Measurements from ENCODE around the gene XAGE5.
"Not testable (repeated sequence)": the region's sequence is repeated elsewhere in the genome, so short reads cannot be mapped to it uniquely, and the experiment has no call there.

Gene XAGE5, protein sequence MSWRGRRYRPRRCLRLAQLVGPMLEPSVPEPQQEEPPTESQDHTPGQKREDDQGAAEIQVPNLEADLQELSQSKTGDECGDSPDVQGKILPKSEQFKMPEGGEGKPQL

DNA sequence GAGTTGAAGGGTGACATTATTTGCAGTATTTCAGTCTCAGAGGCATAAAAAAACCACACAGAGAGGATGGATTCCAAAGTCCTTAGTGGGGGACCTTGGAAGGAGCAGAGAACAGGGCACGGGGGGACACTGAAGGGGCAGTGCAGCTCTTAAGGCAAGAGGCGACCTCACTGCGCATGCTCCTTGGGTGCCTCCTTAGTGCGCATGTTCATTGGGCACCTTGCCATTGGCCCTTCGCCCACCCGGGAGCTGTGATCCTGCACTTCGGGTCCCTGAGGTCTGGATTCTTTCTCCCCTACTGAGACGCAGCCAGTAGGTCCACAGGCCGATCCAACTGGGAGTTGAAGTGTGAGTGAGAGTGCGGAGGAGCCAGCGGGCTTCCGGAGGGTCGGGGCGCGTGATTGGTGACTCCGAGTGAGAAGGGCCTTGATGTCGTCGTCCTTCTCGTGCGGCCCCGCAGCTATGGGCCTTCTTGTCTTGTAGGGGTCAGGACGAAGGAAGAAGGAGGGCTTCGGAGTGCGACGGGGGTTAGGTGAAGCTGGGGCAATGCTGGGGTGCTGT lies at the start of gene XAGE5:
Gene XAGE5 (plus strand): TSS at position 223 of the 561 bp plus-strand sequence. CDS start 1,280 bp downstream, outside the sequence.
- no peak for DNase-seq

DNA sequence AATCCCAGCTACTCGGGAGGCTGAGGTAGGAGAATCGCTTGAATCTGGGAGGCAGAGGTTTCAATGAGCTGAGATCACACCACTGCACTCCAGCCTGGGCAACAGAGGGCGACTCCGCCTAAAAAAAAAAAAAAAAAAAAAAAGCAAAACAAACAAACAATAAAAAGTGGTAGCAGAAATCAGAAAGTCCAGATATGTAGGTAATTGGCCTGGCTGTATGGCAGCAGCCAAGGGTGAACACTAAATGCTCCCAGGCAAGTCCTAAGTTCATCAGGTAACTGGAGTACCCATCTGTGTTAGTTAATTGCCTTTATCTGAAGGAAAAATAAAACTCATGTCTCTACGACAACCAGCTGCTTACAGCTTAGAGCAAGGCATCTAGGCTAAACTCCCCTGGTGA lies 45.1 kb upstream of the XAGE5 start:
- DNase-seq: not testable (repeated sequence)

DNA sequence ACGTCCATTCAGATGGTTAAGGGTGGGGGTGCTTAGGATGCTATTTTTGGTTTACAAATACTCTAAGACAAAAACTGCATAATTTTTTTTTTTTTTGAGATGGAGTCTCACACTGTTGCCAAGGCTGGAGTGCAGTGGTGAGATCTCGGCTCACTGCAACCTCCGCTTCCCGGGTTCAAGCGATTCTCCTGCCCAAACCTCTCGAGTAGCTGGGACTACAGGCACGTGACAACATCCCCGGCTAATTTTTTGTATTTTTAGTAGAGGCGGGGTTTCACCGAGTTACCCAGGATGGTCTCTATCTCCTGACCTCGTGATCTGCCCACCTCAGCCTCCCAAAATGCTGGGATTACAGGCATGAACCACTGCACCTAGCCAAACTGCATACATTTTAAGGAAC lies 37.6 kb upstream of the XAGE5 start:
- not testable (repeated sequence) for DNase-seq

DNA sequence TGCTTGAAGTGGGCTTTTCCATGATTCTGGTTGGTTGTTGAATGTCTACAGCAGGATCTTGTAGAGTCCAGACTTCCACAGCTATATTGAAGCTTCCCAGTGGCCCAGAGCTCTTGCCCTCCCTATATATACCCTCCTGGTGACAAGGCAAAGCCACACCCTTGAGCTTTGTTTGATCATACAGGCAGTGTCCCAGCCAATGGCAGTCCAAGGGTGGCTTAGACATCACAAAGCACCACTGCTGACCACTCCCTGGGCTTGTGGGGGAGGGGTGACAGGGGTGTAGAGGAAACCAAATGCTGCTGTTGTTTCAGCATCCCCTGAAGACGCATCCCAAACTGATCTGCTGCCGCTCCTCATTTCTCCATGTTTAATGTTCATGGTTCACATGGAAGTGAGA lies 13.8 kb upstream of the XAGE5 start, which contains the start of gene SPANXN5:
Gene SPANXN5 (minus strand): TSS at position 101 of the 400 bp plus-strand sequence. CDS start 79 bp downstream, at position 22.
- DNase-seq: not testable (repeated sequence)

DNA sequence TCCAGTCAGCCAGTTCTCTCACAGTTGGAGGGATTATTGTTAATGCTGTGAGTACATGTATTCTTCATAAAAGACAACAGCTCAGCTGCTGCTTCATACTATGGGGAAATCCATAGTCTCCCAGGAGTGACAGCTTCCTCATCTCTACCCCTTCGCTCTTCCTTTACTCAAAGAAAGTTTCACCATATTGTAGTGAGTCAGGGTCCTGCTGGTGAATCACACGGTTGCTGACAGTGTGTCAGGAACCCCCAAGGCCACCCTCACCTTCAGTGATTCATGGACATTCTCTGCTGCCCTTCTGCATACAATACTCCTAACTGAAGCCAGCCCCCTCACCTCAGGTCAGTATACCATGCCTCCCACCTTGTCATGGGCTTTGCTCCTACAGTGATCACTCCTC lies 6.2 kb upstream of the XAGE5 start:
- DNase-seq: peak; percentile 50

DNA sequence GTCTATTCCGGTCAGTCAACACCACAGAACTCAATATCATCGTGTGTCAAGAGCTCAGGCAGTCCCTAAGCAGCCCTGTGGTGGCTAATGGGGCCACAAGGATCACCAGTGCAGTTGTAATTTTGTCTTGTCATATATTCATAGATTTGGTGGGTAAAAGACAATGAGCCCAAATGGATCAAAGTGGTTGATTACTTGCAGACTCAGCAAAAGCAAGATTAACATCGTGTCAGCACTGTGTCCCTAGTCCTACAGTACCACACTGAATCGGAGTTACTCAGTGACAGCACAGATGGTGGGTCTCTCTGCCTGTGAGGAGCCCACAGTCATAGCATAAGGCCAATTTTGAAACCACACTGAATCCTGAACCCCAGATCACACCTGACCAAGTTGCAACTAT lies 8.7 kb downstream of the XAGE5 start:
- no peak for DNase-seq

DNA sequence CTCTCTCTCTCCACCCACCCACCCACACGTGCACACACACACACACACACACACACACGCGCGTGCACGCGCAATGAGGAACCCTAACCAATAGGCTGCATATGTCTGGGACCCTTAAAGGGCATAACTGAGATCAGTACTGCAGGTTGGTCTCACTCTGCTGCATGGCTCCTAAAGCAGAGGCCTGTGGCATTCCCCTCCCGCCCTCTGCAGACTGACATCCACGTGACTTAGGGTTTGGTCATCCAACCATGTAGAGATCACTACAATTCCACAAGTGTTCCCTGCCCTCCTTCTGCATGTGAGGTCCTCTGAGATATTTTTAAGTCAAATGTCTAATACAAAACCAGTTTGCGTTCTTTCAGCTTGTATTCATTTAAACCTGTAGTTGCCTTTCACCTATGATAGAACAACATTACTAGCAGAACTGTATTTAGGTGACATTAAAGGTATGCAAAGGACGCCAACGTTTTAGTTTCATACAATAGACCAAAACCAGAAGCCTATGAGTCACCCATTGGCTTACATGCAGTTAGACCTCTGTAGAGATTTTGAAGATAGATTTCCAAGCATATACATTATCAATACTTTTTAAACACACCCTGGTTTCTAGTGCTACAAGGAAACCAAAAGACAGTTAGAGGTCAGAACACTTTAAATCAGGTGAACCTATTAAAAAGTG lies 10.1 kb downstream of the XAGE5 start:
- DNase-seq: no peak

DNA sequence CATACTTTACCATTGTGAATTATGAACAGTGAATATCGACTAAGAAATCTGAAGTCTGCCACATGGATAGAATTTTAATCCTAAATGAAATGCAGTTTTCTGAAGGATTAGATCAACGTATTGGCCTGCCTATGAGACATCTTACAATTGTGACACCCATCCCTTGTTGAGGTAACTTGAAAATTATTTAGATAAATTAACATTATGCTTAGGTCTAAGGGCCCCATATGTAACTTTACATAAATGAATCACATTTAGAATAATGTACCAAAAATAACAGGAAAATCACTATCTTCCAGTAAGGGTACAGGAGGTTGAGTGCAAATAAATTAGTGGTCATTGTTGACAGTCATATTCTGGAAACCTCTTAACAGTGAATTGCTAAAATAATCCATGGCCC lies 13.5 kb downstream of the XAGE5 start:
- DNase-seq: no peak

DNA sequence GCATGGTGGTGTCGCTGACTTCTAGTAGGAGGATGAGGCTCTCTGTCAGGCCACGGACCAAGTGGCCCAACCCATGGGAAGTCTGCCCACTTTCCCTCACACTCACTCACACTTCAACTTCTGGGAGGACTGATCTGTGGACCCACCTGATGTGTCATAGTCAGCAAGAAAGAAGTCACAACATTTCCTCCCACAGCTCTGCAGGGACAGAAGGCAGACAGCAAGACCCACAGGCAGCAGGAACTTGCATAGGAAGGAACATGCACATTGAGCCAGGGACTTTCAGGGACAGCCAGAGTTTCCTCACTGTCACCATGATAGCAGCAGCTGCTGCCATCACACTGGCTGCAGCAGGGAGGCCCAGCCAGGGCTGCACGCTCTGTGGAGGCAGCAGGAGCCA lies 19.5 kb downstream of the XAGE5 start:
- DNase-seq: peak; percentile 67

DNA sequence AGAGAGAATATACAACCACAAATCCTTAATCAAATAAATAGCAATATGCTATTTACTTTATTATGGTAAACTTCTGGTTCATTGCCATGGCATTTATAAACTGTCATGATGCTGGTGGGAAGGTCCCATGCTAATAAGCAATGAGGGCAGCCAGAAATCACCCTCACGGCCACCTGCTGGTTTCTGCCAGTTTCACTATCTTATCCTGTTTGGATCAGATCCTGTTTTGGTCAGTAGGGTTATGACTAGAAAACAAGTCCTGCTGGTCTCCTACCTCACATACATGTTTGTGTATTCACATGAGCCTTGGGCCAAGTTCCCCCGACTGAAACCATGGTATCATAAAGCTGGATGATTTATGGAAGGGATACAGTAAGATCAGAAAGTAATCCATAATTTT lies 28.1 kb downstream of the XAGE5 start:
- no peak for DNase-seq

DNA sequence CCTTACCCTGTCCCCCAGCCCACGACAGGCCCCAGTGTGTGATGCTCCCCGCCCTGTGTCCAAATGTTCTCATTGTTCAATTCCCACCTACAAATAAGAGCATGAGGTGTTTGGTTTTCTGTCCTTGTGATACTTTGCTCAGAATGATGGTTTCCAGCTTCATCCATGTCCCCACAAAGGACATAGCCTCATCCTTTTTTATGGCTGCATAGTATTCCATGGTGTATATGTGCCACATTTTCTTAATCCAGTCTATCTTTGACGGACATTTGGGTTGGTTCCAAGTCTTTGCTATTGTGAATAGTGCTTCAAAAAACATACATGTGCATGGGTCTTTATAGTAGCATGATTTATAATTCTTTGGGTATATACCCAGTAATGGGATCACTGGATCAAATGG lies 32.5 kb downstream of the XAGE5 start:
- DNase-seq: not testable (repeated sequence)

DNA sequence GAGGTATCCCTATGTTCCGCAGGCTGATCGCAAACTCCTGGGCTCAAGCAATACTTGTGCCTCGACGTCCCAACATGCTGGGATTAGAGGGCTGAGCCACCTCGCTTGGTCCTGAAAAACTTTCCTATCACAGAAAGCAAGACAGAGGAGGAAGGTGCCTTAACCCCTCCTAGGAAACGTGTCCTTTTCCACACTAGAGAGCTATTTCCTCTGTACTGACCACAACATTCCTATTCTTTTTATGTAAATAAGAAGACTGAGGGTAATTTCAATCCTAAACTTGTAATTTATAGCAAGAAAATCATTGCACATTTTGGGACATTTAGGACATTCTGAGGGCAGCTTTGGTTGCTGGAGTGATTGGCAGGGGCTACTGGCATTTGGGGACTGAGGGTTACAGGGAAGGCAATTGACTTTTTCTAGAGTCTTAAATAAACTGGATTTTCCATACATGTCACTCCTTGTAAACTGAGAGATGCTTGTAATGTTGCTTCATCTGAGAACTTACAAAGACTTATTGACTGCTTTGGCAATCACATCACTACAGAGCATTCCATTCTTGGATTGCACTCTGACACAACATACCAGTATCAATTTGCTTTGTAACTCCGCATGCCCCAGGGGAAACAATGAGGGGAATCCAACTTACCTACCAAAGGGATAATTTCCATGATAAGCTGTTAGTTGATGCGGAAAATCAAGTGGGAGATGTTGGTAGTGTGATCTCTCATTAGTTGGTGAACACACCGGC lies 41.2 kb downstream of the XAGE5 start:
- peak; percentile 23 for DNase-seq

DNA sequence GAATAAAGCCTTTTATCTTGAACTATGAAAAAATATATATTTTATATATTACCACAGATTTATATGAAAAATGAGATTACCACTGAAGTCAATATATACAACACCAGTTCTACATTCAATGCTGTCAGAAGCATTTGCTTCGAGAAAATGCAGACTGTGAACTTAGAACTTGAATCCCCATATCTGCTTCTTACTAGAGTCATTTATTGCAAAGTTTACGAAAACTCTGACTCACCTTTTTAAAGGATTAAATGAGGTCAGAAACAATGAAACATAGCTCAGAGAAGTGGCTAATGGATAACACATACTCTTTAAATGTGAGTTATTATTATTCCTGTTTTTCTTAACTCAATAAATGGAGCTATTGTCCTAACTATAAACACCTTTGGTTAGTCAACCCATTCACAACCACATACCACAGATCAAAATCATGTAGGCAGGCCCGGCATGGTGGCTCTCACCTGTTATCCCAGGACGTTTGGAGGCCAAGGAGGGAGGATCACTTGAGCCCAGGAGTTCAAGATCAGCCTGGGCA lies 46.0 kb downstream of the XAGE5 start:
- not testable (repeated sequence) for DNase-seq

DNA sequence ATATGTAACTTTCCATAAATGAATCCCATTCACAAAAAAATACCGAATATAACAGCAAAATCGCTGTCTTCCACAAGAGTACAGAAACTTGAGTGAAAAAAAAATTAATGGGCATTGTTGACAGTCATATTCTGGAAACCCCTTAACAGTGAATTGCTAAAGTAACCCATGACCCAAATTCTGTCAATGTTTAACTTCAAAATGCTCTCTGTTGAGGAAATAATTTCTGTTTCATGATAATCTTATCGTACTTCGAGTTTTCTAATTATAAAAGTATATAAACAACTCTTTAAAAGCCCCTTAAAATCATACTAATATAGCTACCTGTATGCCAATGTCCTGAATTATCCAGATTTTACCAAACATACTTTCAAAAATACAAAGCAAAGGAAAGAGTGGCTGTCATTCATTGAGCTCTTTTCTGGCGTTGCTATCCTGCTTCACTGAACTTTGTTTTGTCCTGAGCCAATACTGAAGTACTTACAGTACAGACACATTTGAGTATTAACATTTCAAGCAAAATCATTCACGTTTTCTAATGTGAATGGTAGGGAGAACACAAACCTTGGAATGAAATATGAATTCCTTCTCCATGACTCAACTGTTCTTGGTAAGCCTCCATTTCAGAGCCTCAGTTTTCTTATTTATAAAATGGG lies 54.4 kb downstream of the XAGE5 start:
- no peak for DNase-seq

Measured in inflammatory macrophage treated with lipopolysaccharide for 4 hours (primary cell).